ENCODE results near the gene OR2W3. TPM values are rescaled to one million over a fixed set of nuclear protein-coding genes. Genes with fewer than 3 reads are reported as not detected.

OR2W3 gene
- total RNA-seq, 2 donors from 2014 or later = 0.23 to 2.4 TPM

GRCh38 chr1:247904122-247904521, 8.7 kb downstream of the OR2W3 start:
- H3K27ac ChIP-seq = no peak overlapping the region
- H3K36me3 ChIP-seq = no peaks in the 10 kb centered on the region
- intact Hi-C loops (cut with DNase I) = no loop called here
- H3K4me1 ChIP-seq (replicated peaks) = no peaks in the 10 kb centered on the region
- no peak for TF ChIP-seq POLR2AphosphoS5 (IDR thresholded peaks at IDR 0.05)
- TF ChIP-seq, protein P1, sequence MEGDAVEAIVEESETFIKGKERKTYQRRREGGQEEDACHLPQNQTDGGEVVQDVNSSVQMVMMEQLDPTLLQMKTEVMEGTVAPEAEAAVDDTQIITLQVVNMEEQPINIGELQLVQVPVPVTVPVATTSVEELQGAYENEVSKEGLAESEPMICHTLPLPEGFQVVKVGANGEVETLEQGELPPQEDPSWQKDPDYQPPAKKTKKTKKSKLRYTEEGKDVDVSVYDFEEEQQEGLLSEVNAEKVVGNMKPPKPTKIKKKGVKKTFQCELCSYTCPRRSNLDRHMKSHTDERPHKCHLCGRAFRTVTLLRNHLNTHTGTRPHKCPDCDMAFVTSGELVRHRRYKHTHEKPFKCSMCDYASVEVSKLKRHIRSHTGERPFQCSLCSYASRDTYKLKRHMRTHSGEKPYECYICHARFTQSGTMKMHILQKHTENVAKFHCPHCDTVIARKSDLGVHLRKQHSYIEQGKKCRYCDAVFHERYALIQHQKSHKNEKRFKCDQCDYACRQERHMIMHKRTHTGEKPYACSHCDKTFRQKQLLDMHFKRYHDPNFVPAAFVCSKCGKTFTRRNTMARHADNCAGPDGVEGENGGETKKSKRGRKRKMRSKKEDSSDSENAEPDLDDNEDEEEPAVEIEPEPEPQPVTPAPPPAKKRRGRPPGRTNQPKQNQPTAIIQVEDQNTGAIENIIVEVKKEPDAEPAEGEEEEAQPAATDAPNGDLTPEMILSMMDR (IDR thresholded peaks at IDR 0.05) = no peak
- TF ChIP-seq POLR2A (IDR thresholded peaks at IDR 0.05) = no peak
- no peaks in the 10 kb centered on the region for H3K9me3 ChIP-seq
- H3K27me3 ChIP-seq (replicated peaks; ENCODE audit: insufficient read depth) = no peaks in the 10 kb centered on the region
- WGBS = 81% methylated on average over 6 of the region's 6 CpGs
- DNase-seq (ENCODE audit: low spot score) = no peak
- H3K4me3 ChIP-seq = no peak overlapping the region

DNA sequence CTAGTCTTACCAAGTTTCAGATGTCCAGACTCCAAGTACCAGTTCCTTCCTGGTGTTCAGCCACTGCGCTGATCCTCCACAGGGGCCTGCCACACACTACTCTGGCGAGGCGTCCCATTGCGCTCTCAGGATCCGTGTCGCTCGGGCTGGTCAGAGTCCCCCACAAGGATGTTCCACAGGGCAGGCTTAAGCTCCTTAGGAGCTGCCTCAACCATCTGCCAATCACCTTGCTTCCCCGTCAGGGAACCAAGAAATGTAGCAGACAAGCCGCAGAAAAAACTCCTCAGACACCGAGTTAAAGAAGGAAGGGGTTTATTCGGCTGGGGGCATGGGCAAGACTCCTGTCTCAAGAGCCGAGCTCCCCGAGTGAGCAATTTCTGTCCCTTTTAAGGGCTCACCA, 9.8 kb downstream of the OR2W3 start:
- intact Hi-C loops (cut with DNase I) = no loop called here
- no peak overlapping the region for H3K4me3 ChIP-seq
- H3K27ac ChIP-seq = no peak overlapping the region
- no peak for DNase-seq (ENCODE audit: low spot score)
- 90% methylated on average over 13 of the region's 13 CpGs for WGBS
- H3K27me3 ChIP-seq (replicated peaks; ENCODE audit: insufficient read depth) = no peaks in the 10 kb centered on the region
- no peaks in the 10 kb centered on the region for H3K36me3 ChIP-seq
- no peaks in the 10 kb centered on the region for H3K4me1 ChIP-seq (replicated peaks)
- H3K9me3 ChIP-seq = no peaks in the 10 kb centered on the region
- TF ChIP-seq POLR2A (IDR thresholded peaks at IDR 0.05) (no peak), POLR2AphosphoS5 (IDR thresholded peaks at IDR 0.05) (no peak)
- TF ChIP-seq, protein P1 (IDR thresholded peaks at IDR 0.05) = no peak

- Histone ChIP-seq H3K27me3 (replicated peaks; ENCODE audit: insufficient read depth) (no peaks in the 10 kb centered on the region), H3K4me1 (replicated peaks) (no peaks in the 10 kb centered on the region), H3K4me3 (no peak overlapping the region), H3K9me3 (no peaks in the 10 kb centered on the region), H3K36me3 (no peaks in the 10 kb centered on the region), H3K27ac (no peak overlapping the region)
- DNase-seq (ENCODE audit: low spot score) = no peak
- TF ChIP-seq, protein P1 (IDR thresholded peaks at IDR 0.05) = no peak
- TF ChIP-seq POLR2AphosphoS5 (IDR thresholded peaks at IDR 0.05) (no peak), POLR2A (IDR thresholded peaks at IDR 0.05) (no peak)
- intact Hi-C loops (cut with DNase I) = no loop called here
- WGBS = 81% methylated on average over 9 of the region's 9 CpGs
Observed at GRCh38 chr1:247905910-247906503, 10.6 kb downstream of the OR2W3 start.

GRCh38 chr1:247906504-247907047, 11.2 kb downstream of the OR2W3 start:
- H3K27ac ChIP-seq = no peak overlapping the region
- 41% methylated on average over 7 of the region's 7 CpGs for WGBS
- DNase-seq (ENCODE audit: low spot score) = no peak
- H3K27me3 ChIP-seq (replicated peaks; ENCODE audit: insufficient read depth) = no peaks in the 10 kb centered on the region
- H3K4me1 ChIP-seq (replicated peaks) = no peaks in the 10 kb centered on the region
- no peaks in the 10 kb centered on the region for H3K9me3 ChIP-seq
- intact Hi-C loops (cut with DNase I) = no loop called here
- H3K4me3 ChIP-seq = no peak overlapping the region
- TF ChIP-seq POLR2A (IDR thresholded peaks at IDR 0.05) (no peak), POLR2AphosphoS5 (IDR thresholded peaks at IDR 0.05) (no peak)
- TF ChIP-seq, protein P1 (IDR thresholded peaks at IDR 0.05) = no peak
- H3K36me3 ChIP-seq = no peaks in the 10 kb centered on the region

GRCh38 chr1:247908766-247909165, 13.4 kb downstream of the OR2W3 start:
- DNase-seq (ENCODE audit: low spot score) = no peak
- H3K27me3 ChIP-seq (replicated peaks; ENCODE audit: insufficient read depth) = no peaks in the 10 kb centered on the region
- H3K4me1 ChIP-seq (replicated peaks) = no peaks in the 10 kb centered on the region
- WGBS = 68% methylated on average over 5 of the region's 5 CpGs
- H3K4me3 ChIP-seq = no peak overlapping the region
- H3K36me3 ChIP-seq = no peaks in the 10 kb centered on the region
- no peaks in the 10 kb centered on the region for H3K9me3 ChIP-seq
- no peak for TF ChIP-seq POLR2A (IDR thresholded peaks at IDR 0.05)
- TF ChIP-seq POLR2AphosphoS5 (IDR thresholded peaks at IDR 0.05) = no peak
- TF ChIP-seq, protein P1 (IDR thresholded peaks at IDR 0.05) = no peak
- H3K27ac ChIP-seq = no peak overlapping the region
- intact Hi-C loops (cut with DNase I) = no loop called here

Measured in prostate gland (tissue), 2 donors.